NCI-H146 (cell line): ENCODE data around the gene ZIC4.

ENCODE experiments used
- DNase-seq: peaks from one replicate; lab custom pipeline; 2025; lab: John Stamatoyannopoulos, UW

Gene ZIC4

GRCh38 chr3:147351301-147351700 lies 55.0 kb downstream of the ZIC4 start:
- no peak for DNase-seq

DNA sequence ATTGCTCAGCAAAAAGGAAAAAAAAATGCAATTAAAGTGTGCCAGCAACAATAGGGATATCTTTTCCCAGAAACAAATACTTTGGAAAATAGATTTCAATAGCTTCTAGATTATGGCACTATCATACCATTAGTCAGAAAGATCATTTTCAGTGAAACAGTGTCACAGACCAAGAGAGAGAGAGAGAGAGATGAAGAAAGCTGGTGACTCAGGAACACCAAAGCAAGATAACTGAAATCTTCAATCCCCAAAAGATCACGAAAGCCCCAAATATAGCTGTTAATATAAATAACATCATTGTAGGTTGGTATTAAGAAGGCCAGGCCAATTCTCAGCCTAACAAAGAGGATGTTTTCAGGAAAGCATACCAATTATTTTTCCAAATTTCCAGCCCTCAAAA lies 57.4 kb downstream of the ZIC4 start:
- DNase-seq: no peak

DNA sequence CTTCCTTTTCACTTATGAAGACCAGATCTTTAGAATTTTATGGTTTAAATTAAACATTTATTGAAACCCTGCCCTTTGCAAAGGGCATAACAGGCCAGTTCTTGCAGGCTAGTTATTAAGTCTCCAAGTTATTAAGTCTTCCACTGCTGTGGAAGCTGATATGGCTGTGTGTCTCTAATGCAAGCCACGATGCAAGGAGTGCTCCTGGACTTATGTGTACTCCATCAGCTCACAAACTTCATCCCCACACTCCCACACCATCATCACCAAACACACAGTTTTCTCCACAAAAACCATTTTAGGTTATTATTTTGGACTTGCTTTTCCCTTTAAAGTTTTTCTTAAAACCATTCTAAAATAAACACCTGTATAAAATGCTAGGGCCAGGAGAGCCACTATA lies 62.4 kb downstream of the ZIC4 start:
- no peak for DNase-seq

- no peak for DNase-seq
Measured at GRCh38 chr3:147341727-147342126, 64.6 kb downstream of the ZIC4 start.

GRCh38 chr3:147336543-147337278 lies 69.6 kb downstream of the ZIC4 start:
- no peak for DNase-seq
